B cell (primary cell): ENCODE data around the gene CEPT1. TPM values are rescaled to one million over a fixed set of nuclear protein-coding genes. Genes with fewer than 3 reads are reported as not detected.

Experiments
- ATAC-seq: fragments of 200-7000 bp; cut with Tn5 transposase; one replicate; pipeline ENCODE4 v1.10.0; 2021; ENCODE audit warnings: low read depth, mild to moderate bottlenecking, moderate number of reproducible peaks, moderate library complexity
- CTCF ChIA-PET: fragments of 350-600 bp; sonication (Branson Sonifier 250); formaldehyde crosslinking; loops from one replicate; lab custom pipeline; 2021; ENCODE audit warnings: antibody characterized with exemption, inconsistent platforms; lab: Charles Lee
- POLR2A ChIA-PET: fragments of 350-600 bp; sonication (Branson Sonifier 250); formaldehyde crosslinking; loops from one replicate; lab custom pipeline; 2021; ENCODE audit warnings: antibody characterized with exemption; lab: Charles Lee
- DNase-seq: peaks from one replicate; pipeline ENCODE4 v3.0.0; 2013
- H2AFZ ChIP-seq: 2 replicates; pipeline ENCODE4 v1.6.1; 2012; ENCODE audit warnings: mild to moderate bottlenecking, low read depth, low read length; ENCODE audit not compliant: insufficient read depth, poor library complexity, severe bottlenecking
- H3K27ac ChIP-seq, 2 donors: 1 replicate in 1 of 2; 2 replicates in 1 of 2; pipeline ENCODE4 v1.5.1; 2012 to 2013; ENCODE audit warnings: low read length in 2 of 2, mild to moderate bottlenecking in 2 of 2, moderate library complexity in 1 of 2
- H3K27me3 ChIP-seq, 4 experiments: fragments of 200-600 bp in 1 of 4; sonication (generic) in 1 of 4; replicated peaks in 1 of 4; 1 replicate in 2 of 4; 2 replicates in 2 of 4; pipeline versions ENCODE4 v1.6.1 to v1.7.0; 2013 to 2016; ENCODE audit warnings: low read length in 3 of 4, mild to moderate bottlenecking in 2 of 4, mixed read lengths in 1 of 4, moderate library complexity in 1 of 4; ENCODE audit not compliant: insufficient read depth in 4 of 4, control insufficient read depth in 3 of 4; ENCODE audit errors: control extremely low read depth in 1 of 4
- H3K36me3 ChIP-seq, 2 experiments: replicated peaks in 1 of 2; 1 replicate in 1 of 2; 2 replicates in 1 of 2; pipeline versions ENCODE4 v1.6.1 to v1.7.1; 2013; ENCODE audit warnings: low read length in 1 of 2; ENCODE audit not compliant: insufficient read depth in 2 of 2, control insufficient read depth in 1 of 2; ENCODE audit errors: control extremely low read depth in 1 of 2, extremely low read depth in 1 of 2
- H3K4me1 ChIP-seq, 2 donors: fragments of 200-600 bp in 1 of 2; sonication (generic) in 1 of 2; 1 replicate in 1 of 2; 2 replicates in 1 of 2; pipeline versions ENCODE4 v1.5.1 to v1.6.1; 2013 to 2017; ENCODE audit warnings: low read length in 2 of 2; ENCODE audit not compliant: control insufficient read depth in 2 of 2, insufficient read depth in 2 of 2
- H3K4me2 ChIP-seq: replicated peaks from 2 replicates; pipeline ENCODE3; 2012; ENCODE audit warnings: mild to moderate bottlenecking, low read depth, low read length; ENCODE audit not compliant: poor library complexity, severe bottlenecking
- H3K4me3 ChIP-seq, 5 experiments: fragments of 200-600 bp in 1 of 5; sonication (generic) in 1 of 5; 1 replicate in 3 of 5; 2 replicates in 2 of 5; pipeline versions ENCODE4 v1.5.1 to v1.7.0; 2011 to 2016; ENCODE audit warnings: low read length in 4 of 5, mild to moderate bottlenecking in 4 of 5, low read depth in 2 of 5, control low read depth in 1 of 5, moderate library complexity in 1 of 5; ENCODE audit not compliant: insufficient read depth in 1 of 5; ENCODE audit errors: control extremely low read depth in 1 of 5, extremely low read depth in 1 of 5
- H3K79me2 ChIP-seq: fragments of 200-600 bp; sonication (generic); one replicate; pipeline ENCODE4 v1.6.0; 2016; ENCODE audit warnings: low read length; ENCODE audit not compliant: control insufficient read depth, insufficient read depth
- H3K9ac ChIP-seq: fragments of 200-600 bp; sonication (generic); 2 replicates; pipeline ENCODE4 v1.6.1; 2017; ENCODE audit warnings: mild to moderate bottlenecking, low read length, moderate library complexity
- H3K9me3 ChIP-seq, 3 donors: one replicate each; pipeline versions ENCODE4 v1.6.1 to v1.7.1; 2013; ENCODE audit warnings: low read length in 2 of 3; ENCODE audit not compliant: control insufficient read depth in 2 of 3, insufficient read depth in 1 of 3; ENCODE audit errors: control extremely low read depth in 1 of 3
- H4K20me1 ChIP-seq: 2 replicates; pipeline ENCODE4 v1.6.0; 2012; ENCODE audit warnings: mild to moderate bottlenecking, low read length; ENCODE audit not compliant: insufficient read depth, control insufficient read depth, poor library complexity, severe bottlenecking
- H3K27ac Mint-ChIP-seq: one replicate; pipeline ENCODE4 v1.8.0; 2021; ENCODE audit warnings: mixed read lengths
- H3K27me3 Mint-ChIP-seq: one replicate; pipeline ENCODE4 v1.8.0; 2021; ENCODE audit warnings: mixed read lengths
- H3K4me1 Mint-ChIP-seq: one replicate; pipeline ENCODE4 v1.8.0; 2021; ENCODE audit warnings: mixed read lengths
- H3K4me3 Mint-ChIP-seq: one replicate; pipeline ENCODE4 v1.8.0; 2021; ENCODE audit warnings: mixed read lengths
- H3K9me3 Mint-ChIP-seq: one replicate; pipeline ENCODE4 v1.8.0; 2022; ENCODE audit warnings: mixed read lengths; ENCODE audit not compliant: insufficient read depth
- EZH2 ChIP-seq: IDR thresholded peaks from 2 replicates; pipeline ENCODE4 v1.6.1; 2012; ENCODE audit warnings: borderline replicate concordance, low read depth, mild to moderate bottlenecking, moderate library complexity, low read length; ENCODE audit not compliant: insufficient read depth, poor library complexity, severe bottlenecking
- WGBS: methylation state at CpG from one replicate; pipeline ENCODE4 v1.1.5; 2013; ENCODE audit warnings: missing lambda C conversion rate; ENCODE audit not compliant: insufficient coverage; 5-methylcytosine and 5-hydroxymethylcytosine counted together
- intact Hi-C: fragments of 100-400 bp; cut with micrococcal nuclease; formaldehyde crosslinking; loops from one replicate; pipeline ENCODE4 v1.10.0; 2022
- polyA plus RNA-seq: library from polyadenylated mRNA; depleted of rRNA; stranded (reverse); fragments of >200 nt; gene quantifications from 2 replicates; pipeline ENCODE4 v1.2.3, GENCODE V29; 2012
- total RNA-seq, 2 donors: library from RNA; stranded (reverse); fragments of 120-200 nt in 1 of 2; gene quantifications; 1 replicate in 1 of 2; 2 replicates in 1 of 2; pipeline versions ENCODE4 v1.2.3 to v1.2.4, GENCODE V29; 2013 to 2022
- TF ChIP-seq, protein P1 (sequence below): fragments of 200-600 bp; IDR thresholded peaks from one replicate; pipeline ENCODE4 v1.8.0; 2022; ENCODE audit warnings: antibody characterized with exemption, mild to moderate bottlenecking

The CEPT1 gene
- total and polyA plus RNA-seq, 2 donors (not counting 1 experiment from before 2014, with no cell fraction given), result 47.1 to 83.5 TPM

DNA sequence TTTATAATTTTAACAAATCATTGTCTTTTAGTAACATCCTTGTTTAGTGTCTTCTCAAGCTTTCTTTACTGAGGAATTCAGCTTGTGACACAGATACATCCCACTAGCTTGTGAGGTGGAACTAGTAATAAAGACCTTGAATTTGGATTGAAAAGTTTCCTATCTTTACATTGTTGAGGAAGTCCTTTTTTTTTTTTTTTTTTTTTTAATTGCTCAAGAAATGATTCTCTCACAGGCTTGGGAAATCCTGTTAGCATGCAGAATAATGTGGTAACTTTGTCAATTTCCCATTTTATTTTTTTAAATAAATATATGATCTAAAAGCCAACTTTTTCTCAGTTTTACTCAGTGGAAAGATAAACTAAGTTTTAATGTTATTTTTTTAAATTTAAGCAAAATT, 44.6 kb downstream of the CEPT1 start:
- Histone ChIP-seq H3K4me2 (no peak overlapping the region), H2AFZ (no peak overlapping the region), H3K27me3 (no peaks in the 10 kb centered on the region), H3K4me1 (peaks cover 13 to 19% of the 10 kb centered on the region in 2 donors), H3K9me3 (no peaks in the 10 kb centered on the region), H4K20me1 (no peaks in the 10 kb centered on the region), H3K36me3 (peaks cover 12 to 81% of the 10 kb centered on the region in 2 experiments), H3K79me2 (peaks cover 8% of the 10 kb centered on the region), H3K9ac (no peak overlapping the region), H3K4me3 (no peak overlapping the region), H3K27ac (peak overlapping the region in 1 of 2 donors; percentile 44)
- H3K9me3 Mint-ChIP-seq, result no peaks in the 10 kb centered on the region
- H3K27me3 Mint-ChIP-seq, result no peaks in the 10 kb centered on the region
- peaks cover 51% of the 10 kb centered on the region for H3K4me1 Mint-ChIP-seq
- peak overlapping the region; percentile 76 for H3K27ac Mint-ChIP-seq
- no peak for DNase-seq
- intact Hi-C loops, result loop anchor here (5.0 kb wide), 2 partner anchors 32 to 38 kb away; no protein-coding TSS in a partner anchor
- no peak overlapping the region for H3K4me3 Mint-ChIP-seq
- ChIA-PET POLR2A (interaction anchor here (0.6 to 0.8 kb wide), 2 partner anchors 19 to 45 kb away, joined by 3 to 6 read pairs; no protein-coding TSS in a partner anchor), CTCF (interaction anchor here (1.3 to 1.4 kb wide), 2 partner anchors 8 to 37 kb away, joined by 3 to 4 read pairs; no protein-coding TSS in a partner anchor)
- TF ChIP-seq EZH2, result no peak
- TF ChIP-seq, protein P1, sequence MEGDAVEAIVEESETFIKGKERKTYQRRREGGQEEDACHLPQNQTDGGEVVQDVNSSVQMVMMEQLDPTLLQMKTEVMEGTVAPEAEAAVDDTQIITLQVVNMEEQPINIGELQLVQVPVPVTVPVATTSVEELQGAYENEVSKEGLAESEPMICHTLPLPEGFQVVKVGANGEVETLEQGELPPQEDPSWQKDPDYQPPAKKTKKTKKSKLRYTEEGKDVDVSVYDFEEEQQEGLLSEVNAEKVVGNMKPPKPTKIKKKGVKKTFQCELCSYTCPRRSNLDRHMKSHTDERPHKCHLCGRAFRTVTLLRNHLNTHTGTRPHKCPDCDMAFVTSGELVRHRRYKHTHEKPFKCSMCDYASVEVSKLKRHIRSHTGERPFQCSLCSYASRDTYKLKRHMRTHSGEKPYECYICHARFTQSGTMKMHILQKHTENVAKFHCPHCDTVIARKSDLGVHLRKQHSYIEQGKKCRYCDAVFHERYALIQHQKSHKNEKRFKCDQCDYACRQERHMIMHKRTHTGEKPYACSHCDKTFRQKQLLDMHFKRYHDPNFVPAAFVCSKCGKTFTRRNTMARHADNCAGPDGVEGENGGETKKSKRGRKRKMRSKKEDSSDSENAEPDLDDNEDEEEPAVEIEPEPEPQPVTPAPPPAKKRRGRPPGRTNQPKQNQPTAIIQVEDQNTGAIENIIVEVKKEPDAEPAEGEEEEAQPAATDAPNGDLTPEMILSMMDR, result no peak
- ATAC-seq, result no peak

DNA sequence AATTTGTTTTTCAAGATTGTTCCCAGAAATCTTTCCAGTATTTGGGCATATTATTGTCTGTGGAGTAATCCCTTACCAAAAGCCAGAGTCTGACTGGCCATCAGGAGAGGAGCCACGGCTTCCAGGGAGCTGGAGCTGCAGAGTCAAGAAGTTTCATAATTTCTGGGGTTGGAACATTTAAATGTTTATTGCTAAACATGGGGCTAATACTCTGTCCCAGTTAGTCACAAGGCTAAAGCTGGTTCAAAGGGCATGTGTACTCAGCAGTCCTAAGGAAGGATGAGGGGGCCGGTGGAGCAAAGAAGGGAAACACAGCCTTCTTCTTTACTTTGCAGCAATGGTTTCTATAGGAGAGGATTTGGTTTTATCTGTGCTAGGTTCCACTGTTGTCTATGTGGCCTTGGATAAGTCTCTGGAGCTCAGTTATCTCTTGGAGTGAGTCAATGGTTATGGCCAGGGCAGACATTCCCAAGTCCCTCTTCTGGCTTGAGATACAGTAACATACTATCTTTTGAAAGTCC, 51.0 kb downstream of the CEPT1 start:
- Histone ChIP-seq H3K27ac (peak overlapping the region in 1 of 2 donors; percentile 86), H2AFZ (no peak overlapping the region), H3K4me1 (peaks cover 26 to 56% of the 10 kb centered on the region in 2 donors), H3K4me3 (no peak overlapping the region), H4K20me1 (no peaks in the 10 kb centered on the region), H3K27me3 (no peaks in the 10 kb centered on the region), H3K9me3 (no peaks in the 10 kb centered on the region), H3K36me3 (peaks cover 4 to 94% of the 10 kb centered on the region in 2 experiments), H3K9ac (no peak overlapping the region), H3K4me2 (no peak overlapping the region), H3K79me2 (peaks cover 4% of the 10 kb centered on the region)
- no peak for ATAC-seq
- no peak overlapping the region for H3K4me3 Mint-ChIP-seq
- CTCF ChIA-PET, result interaction anchor here (0.9 to 2.1 kb wide), 6 partner anchors 13 to 213 kb away, joined by 3 to 6 read pairs (median 4); no protein-coding TSS in a partner anchor
- no peaks in the 10 kb centered on the region for H3K27me3 Mint-ChIP-seq
- H3K27ac Mint-ChIP-seq, result peak overlapping the region; percentile 89
- no peaks in the 10 kb centered on the region for H3K9me3 Mint-ChIP-seq
- peaks cover 67% of the 10 kb centered on the region for H3K4me1 Mint-ChIP-seq
- DNase-seq, result no peak
- WGBS, result 93% methylated on average over 2 of the region's 2 CpGs
- POLR2A ChIA-PET, result interaction anchor here (0.8 to 1.4 kb wide), 3 partner anchors 28 to 52 kb away, joined by 3 to 11 read pairs (median 4); no protein-coding TSS in a partner anchor
- no peak for TF ChIP-seq EZH2
- TF ChIP-seq, protein P1, result no peak
- intact Hi-C loops, result no loop called here
